ENCODE data around the gene OSBPL9. TPM values are rescaled to one million over a fixed set of nuclear protein-coding genes. Genes with fewer than 3 reads are reported as not detected.

The OSBPL9 gene
- total RNA-seq, 1 donor from 2014 or later = 149 TPM

DNA sequence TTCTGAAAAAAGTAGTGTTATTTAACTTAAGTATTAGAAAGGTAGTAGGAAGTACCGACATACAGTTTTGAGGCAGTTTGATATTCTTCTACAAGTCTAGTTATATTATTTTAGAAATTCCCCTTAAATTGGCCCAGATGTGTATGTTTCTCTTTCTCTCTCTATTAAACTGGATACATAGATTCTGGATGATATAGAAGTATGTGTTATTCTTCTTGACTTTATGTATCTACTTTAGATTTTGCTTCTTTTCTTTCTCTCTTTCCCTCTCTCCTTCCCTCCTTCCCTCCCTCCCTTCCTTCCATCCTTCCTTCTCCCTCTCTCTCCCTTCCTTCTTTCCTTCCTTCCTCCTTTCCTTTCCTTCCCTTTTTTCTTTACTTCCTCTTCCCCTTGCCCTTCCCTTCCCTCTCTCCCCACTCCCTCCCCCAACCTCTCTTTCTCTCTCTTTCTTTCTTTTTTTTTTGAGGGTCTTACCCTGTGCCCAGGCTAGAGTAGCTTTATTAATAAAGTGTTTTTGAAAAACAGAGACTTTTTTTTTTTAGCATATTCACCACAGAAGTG lies 124.3 kb downstream of the OSBPL9 start:
- H3K4me1 Mint-ChIP-seq = peaks cover 2% of the 10 kb centered on the region

DNA sequence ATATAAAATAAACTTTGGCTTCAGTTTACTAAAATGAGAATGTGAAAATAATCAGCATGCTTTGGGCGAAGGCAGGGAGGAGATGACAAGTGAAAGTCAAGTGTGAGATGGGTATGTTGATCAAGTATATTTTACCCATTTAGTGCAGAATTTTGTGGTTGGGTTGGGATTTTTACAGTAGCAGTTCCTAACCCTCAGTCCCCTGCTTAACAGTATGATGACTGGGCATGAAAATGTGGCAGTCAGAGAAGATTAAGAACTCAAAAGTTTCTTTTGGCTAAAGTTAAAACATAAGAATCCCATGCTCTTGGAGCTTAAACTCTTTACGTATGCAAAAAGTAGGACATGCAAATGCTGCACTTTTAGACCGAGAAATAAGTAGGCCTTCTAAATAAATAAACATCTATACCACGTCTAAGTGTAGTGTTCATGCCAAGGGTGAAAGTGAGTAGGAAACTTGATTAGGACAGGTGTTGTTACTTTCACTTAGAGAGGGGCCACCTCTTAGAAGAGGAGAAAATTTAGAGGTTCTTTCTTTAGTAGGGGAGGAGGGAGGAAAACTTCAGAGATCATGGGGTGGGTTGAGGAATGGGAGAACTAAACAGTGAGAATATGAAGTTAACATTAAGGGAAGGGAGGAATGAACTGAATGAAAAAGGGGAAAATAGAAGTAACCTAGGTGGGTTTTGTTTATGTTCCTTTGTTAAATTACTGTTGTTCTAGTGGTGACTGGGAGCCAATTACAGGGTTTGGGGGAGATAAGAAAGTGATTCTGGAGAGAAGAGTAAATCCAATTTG lies 127.8 kb downstream of the OSBPL9 start:
- Mint-ChIP-seq H3K27me3 (ENCODE audit: insufficient read depth, low read depth) (no peaks in the 10 kb centered on the region), H3K4me1 (no peaks in the 10 kb centered on the region), H3K9me3 (no peaks in the 10 kb centered on the region), H3K36me3 (peaks cover 4% of the 10 kb centered on the region), H3K4me3 (no peak overlapping the region), H3K27ac (no peak overlapping the region)
- no peaks in the 10 kb centered on the region for H3K9me3 ChIP-seq (ENCODE audit: low read depth)
- no peak overlapping the region for H3K9ac ChIP-seq
- no peak overlapping the region for H3K4me3 ChIP-seq
- peaks cover 15% of the 10 kb centered on the region for H3F3A ChIP-seq (ENCODE audit: low read depth)
- H3K27ac ChIP-seq = no peak overlapping the region
- H3K4me1 ChIP-seq = peaks cover 23% of the 10 kb centered on the region
- TF ChIP-seq CTCF (IDR thresholded peaks at IDR 0.05) (no peak), EZH2 (IDR thresholded peaks at IDR 0.05) (no peak), EZH2phosphoT487 (IDR thresholded peaks at IDR 0.05) (no peak)
- DNase-seq (ENCODE audit: low spot score) = no peak
- H4K20me1 ChIP-seq (ENCODE audit: low read depth) = peaks cover 47% of the 10 kb centered on the region
- H3K36me3 ChIP-seq = no peaks in the 10 kb centered on the region
- peaks cover 57% of the 10 kb centered on the region for H3K79me2 ChIP-seq (ENCODE audit: low read depth)
- no peaks in the 10 kb centered on the region for H3K27me3 ChIP-seq
- H2AFZ ChIP-seq (replicated peaks) = no peak overlapping the region
- H3K4me2 ChIP-seq = peak overlapping the region; percentile 57

More for the DNA sequence above, 124.3 kb downstream of the OSBPL9 start:
- no peak overlapping the region for H3K4me3 Mint-ChIP-seq
- Histone ChIP-seq H3K79me2 (ENCODE audit: low read depth) (peaks cover 91% of the 10 kb centered on the region), H3F3A (ENCODE audit: low read depth) (peaks cover 15% of the 10 kb centered on the region), H2AFZ (replicated peaks) (no peak overlapping the region), H4K20me1 (ENCODE audit: low read depth) (peaks cover 75% of the 10 kb centered on the region), H3K36me3 (no peaks in the 10 kb centered on the region), H3K27me3 (no peaks in the 10 kb centered on the region), H3K4me1 (peaks cover 31% of the 10 kb centered on the region), H3K9ac (no peak overlapping the region), H3K4me3 (no peak overlapping the region), H3K27ac (no peak overlapping the region), H3K4me2 (no peak overlapping the region), H3K9me3 (ENCODE audit: low read depth) (no peaks in the 10 kb centered on the region)
- H3K36me3 Mint-ChIP-seq = no peaks in the 10 kb centered on the region
- H3K27me3 Mint-ChIP-seq (ENCODE audit: insufficient read depth, low read depth) = no peaks in the 10 kb centered on the region
- TF ChIP-seq EZH2 (IDR thresholded peaks at IDR 0.05) = no peak
- TF ChIP-seq CTCF (IDR thresholded peaks at IDR 0.05) = no peak
- no peak for TF ChIP-seq EZH2phosphoT487 (IDR thresholded peaks at IDR 0.05)
- H3K9me3 Mint-ChIP-seq = no peaks in the 10 kb centered on the region
- DNase-seq (ENCODE audit: low spot score) = no peak
- no peak overlapping the region for H3K27ac Mint-ChIP-seq

DNA sequence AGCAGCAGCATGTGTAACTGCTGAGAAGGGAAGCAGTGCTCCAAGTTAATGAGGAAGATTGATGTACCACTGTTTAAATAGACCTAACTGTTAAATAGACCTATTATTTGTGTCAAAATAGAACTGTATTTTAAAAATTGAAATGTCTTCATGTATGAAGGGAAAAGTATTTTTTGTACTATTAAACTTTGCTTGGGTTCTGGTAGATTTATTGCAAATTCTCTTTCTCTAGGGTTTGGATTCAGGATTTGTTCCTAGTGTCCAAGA lies 128.3 kb downstream of the OSBPL9 start:
- no peak for DNase-seq (ENCODE audit: low spot score)
- peaks cover 4% of the 10 kb centered on the region for H3K36me3 Mint-ChIP-seq
- Histone ChIP-seq H3K4me1 (peaks cover 23% of the 10 kb centered on the region), H3K4me3 (no peak overlapping the region), H3K9ac (no peak overlapping the region), H3K27me3 (no peaks in the 10 kb centered on the region), H3K79me2 (ENCODE audit: low read depth) (peaks cover 51% of the 10 kb centered on the region), H3K27ac (no peak overlapping the region), H3K36me3 (no peaks in the 10 kb centered on the region), H2AFZ (replicated peaks) (no peak overlapping the region), H3K9me3 (ENCODE audit: low read depth) (no peaks in the 10 kb centered on the region), H3K4me2 (peak overlapping the region; percentile 57), H3F3A (ENCODE audit: low read depth) (peaks cover 15% of the 10 kb centered on the region), H4K20me1 (ENCODE audit: low read depth) (peaks cover 42% of the 10 kb centered on the region)
- TF ChIP-seq EZH2phosphoT487 (IDR thresholded peaks at IDR 0.05) (no peak), EZH2 (IDR thresholded peaks at IDR 0.05) (no peak), CTCF (IDR thresholded peaks at IDR 0.05) (no peak)
- no peaks in the 10 kb centered on the region for H3K9me3 Mint-ChIP-seq
- H3K4me3 Mint-ChIP-seq = no peak overlapping the region
- no peaks in the 10 kb centered on the region for H3K4me1 Mint-ChIP-seq
- H3K27me3 Mint-ChIP-seq (ENCODE audit: insufficient read depth, low read depth) = no peaks in the 10 kb centered on the region
- H3K27ac Mint-ChIP-seq = no peak overlapping the region
